ENCODE measurements around the gene PLA2G1B.

GRCh38 chr12:120353136-120353535, 25.6 kb upstream of the PLA2G1B start:
- TF ChIP-seq, protein P1, sequence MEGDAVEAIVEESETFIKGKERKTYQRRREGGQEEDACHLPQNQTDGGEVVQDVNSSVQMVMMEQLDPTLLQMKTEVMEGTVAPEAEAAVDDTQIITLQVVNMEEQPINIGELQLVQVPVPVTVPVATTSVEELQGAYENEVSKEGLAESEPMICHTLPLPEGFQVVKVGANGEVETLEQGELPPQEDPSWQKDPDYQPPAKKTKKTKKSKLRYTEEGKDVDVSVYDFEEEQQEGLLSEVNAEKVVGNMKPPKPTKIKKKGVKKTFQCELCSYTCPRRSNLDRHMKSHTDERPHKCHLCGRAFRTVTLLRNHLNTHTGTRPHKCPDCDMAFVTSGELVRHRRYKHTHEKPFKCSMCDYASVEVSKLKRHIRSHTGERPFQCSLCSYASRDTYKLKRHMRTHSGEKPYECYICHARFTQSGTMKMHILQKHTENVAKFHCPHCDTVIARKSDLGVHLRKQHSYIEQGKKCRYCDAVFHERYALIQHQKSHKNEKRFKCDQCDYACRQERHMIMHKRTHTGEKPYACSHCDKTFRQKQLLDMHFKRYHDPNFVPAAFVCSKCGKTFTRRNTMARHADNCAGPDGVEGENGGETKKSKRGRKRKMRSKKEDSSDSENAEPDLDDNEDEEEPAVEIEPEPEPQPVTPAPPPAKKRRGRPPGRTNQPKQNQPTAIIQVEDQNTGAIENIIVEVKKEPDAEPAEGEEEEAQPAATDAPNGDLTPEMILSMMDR (IDR thresholded peaks at IDR 0.05; ENCODE audit: insufficient read depth, low read length): no peak
- TF ChIP-seq POLR2AphosphoS5 (IDR thresholded peaks at IDR 0.05; ENCODE audit: low read depth): no peak
- TF ChIP-seq GABPA (IDR thresholded peaks at IDR 0.05; ENCODE audit: low read depth): no peak
